Heart left ventricle (tissue), 13 donors: ENCODE measurements around the gene DEXI.

Experiments used
- CTCF ChIP-seq, 12 donors: fragments of 200-600 bp; sonication (generic) in 4 of 12; IDR thresholded peaks; one replicate each; pipeline versions ENCODE4 v1.5.0 to v1.8.0; 2018 to 2022; ENCODE audit warnings: antibody characterized with exemption in 12 of 12, mild to moderate bottlenecking in 5 of 12
- POLR2A ChIP-seq, 2 donors: fragments of 450-650 bp; IDR thresholded peaks; one replicate each; pipeline ENCODE4 v1.6.1; 2017; ENCODE audit warnings: antibody characterized with exemption in 2 of 2, mild to moderate bottlenecking in 2 of 2, moderate library complexity in 2 of 2
- donor health status: ischemic (EF 13 %, LVEDD 7.1; RV severe dilation, severe dysfunction).
- donor health status: DM: no; HTN: yes; CAD: no.
- donor health status: DM: no; HTN: no; CAD: no.
- donor health status: ischemic (EF 25% LVEDD 6.9; RV normal size, moderate dysfunction).
- donor health status: ischemic (EF 25% LVEDD 5.7; RV mildly dilated, moderate dysfunction).
- donor health status: ischemic (EF 35%, LVEDD 5.7; RV mildly dilated, moderate dysfunction).
- donor health status: nonischemic (EF 11% LVEDD 7.7; RV severe dilation, severe dysfunction).
- donor health status: DM: yes; HTN: yes; CAD: no.
- donor health status: PGD.
- donor health status: ischemic (EF 29% LVEDD 5.4; RV normal size, mild dysfunction).
- donor health status: nonischemic (EF 23%, LVEDD 6.1; RV moderate dilation, normal function).

- no peak for TF ChIP-seq CTCF (IDR thresholded peaks at IDR 0.05)
- TF ChIP-seq POLR2A (IDR thresholded peaks at IDR 0.05), result no peak
Measured at GRCh38 chr16:10968498-10968897, 26.2 kb upstream of the DEXI start.
